ENCODE results near the gene FRMD3. TPM values are rescaled to one million over a fixed set of nuclear protein-coding genes. Genes with fewer than 3 reads are reported as not detected.

The FRMD3 gene
- total and polyA plus RNA-seq, 4 experiments from 2014 or later = 0.22 to 1.3 (median 1.1) TPM; not detected in 1

GRCh38 chr9:83264315-83264714 is 273.9 kb downstream of the FRMD3 start:
- Mint-ChIP-seq H3K36me3 (peaks cover 0 to 7% of the 10 kb centered on the region in 2 donors), H3K27ac (no peak overlapping the region), H3K9me3 (no peaks in the 10 kb centered on the region), H3K27me3 (peaks cover 0 to 3% of the 10 kb centered on the region in 2 donors), H3K4me1 (no peaks in the 10 kb centered on the region), H3K4me3 (no peak overlapping the region)
- no peak for DNase-seq
- H3K36me3 ChIP-seq (ENCODE audit: insufficient read depth, low read length) = no peaks in the 10 kb centered on the region
- no peaks in the 10 kb centered on the region for H3K4me1 ChIP-seq (ENCODE audit: insufficient read depth, low read length)
- intact Hi-C loops (cut with micrococcal nuclease) = no loop called here
- POLR2A ChIA-PET (ENCODE audit: partially characterized antibody) = no interaction called here
- H3K4me3 ChIP-seq (ENCODE audit: low read length in 2 of 2) = no peak overlapping the region
- no peaks in the 10 kb centered on the region for H3K27me3 ChIP-seq (ENCODE audit: insufficient read depth, low read length)
- CTCF ChIA-PET (ENCODE audit: partially characterized antibody) = no interaction called here
- H3K9me3 ChIP-seq (ENCODE audit: control insufficient read depth in 1 of 2, low read length in 2 of 2) = no peaks in the 10 kb centered on the region
- no peak overlapping the region for H3K27ac ChIP-seq (ENCODE audit: low read depth, low read length)

DNA sequence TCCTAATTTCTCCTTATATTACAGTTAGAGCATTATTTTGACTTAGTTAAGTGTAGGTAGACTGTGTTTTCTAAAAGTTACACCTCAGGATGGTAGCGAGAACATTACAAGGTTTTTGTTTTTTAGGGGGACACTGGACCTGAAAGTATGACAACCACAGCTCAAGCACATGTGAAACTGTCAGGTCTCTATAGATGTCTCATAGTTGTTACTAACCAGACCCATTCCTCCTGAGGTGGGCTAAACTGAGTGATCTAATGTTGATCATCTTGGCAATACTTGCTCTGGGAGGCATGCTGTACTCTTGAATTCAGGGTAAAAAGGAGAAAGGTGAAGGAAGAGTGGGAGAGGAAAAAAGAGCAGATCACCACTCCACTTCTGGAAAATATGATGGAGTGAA is 278.6 kb downstream of the FRMD3 start:
- peaks cover 0 to 3% of the 10 kb centered on the region in 2 donors for H3K27me3 Mint-ChIP-seq
- Histone ChIP-seq H3K9me3 (ENCODE audit: control insufficient read depth in 1 of 2, low read length in 2 of 2) (no peaks in the 10 kb centered on the region), H3K27me3 (ENCODE audit: insufficient read depth, low read length) (no peaks in the 10 kb centered on the region), H3K4me3 (ENCODE audit: low read length in 2 of 2) (no peak overlapping the region), H3K4me1 (ENCODE audit: insufficient read depth, low read length) (no peaks in the 10 kb centered on the region), H3K36me3 (ENCODE audit: insufficient read depth, low read length) (no peaks in the 10 kb centered on the region), H3K27ac (ENCODE audit: low read depth, low read length) (no peak overlapping the region)
- intact Hi-C loops (cut with micrococcal nuclease) = no loop called here
- H3K36me3 Mint-ChIP-seq = peaks cover 0 to 7% of the 10 kb centered on the region in 2 donors
- H3K4me3 Mint-ChIP-seq = no peak overlapping the region
- no peak overlapping the region for H3K27ac Mint-ChIP-seq
- no peak for DNase-seq
- peaks cover 0 to 6% (median under 1%) of the 10 kb centered on the region in 8 donors for H3K9me3 Mint-ChIP-seq
- POLR2A ChIA-PET (ENCODE audit: partially characterized antibody) = no interaction called here
- CTCF ChIA-PET (ENCODE audit: partially characterized antibody) = no interaction called here
- no peaks in the 10 kb centered on the region for H3K4me1 Mint-ChIP-seq

DNA sequence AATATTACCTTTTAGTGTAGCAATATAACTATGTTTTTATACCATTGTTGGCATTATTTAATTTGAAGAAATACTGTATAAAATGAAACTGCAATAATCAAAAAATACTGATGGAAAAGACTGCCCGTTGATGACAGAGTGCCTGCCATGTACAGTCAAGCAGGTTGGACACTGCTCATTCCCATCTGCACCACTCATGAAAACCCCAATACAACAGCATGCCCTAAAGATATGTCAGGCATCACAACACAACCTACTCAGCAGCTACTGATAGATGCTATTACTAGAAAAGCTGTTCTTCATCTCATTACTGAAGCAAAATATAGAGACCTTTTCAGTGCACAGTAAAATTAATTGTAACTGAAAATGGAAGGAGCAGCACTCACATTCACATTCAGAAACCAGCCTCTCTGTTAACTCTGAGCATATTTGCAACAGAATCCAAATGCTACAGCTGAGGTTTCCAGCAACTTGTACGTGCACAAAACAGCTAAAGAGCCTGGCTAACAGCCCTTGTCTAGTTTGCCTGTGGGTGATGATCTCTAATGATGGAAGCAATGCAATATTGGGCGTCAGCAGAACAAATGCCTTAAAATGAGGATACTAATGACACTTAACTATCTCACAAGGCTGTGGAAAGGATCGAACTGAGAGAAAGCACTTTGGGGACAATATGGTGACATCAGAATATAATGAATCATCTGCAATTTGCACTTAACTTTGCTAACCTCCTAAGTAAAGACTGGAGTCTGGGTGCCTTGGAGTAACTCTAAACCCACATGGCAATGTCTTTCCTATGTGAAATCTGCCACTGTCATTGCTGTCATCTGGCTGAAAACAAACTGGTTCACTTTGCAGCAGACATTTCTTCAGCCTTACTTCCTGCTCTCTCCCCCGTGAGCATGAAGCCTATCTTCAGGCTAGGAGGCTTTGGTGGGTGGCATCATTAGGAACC is 280.0 kb downstream of the FRMD3 start:
- no peak for DNase-seq
- H3K4me3 Mint-ChIP-seq = no peak overlapping the region
- H3K4me3 ChIP-seq (ENCODE audit: low read length in 2 of 2) = no peak overlapping the region
- H3K9me3 Mint-ChIP-seq = peaks cover under 1 to 10% (median 2%) of the 10 kb centered on the region in 8 donors
- no peaks in the 10 kb centered on the region for H3K9me3 ChIP-seq (ENCODE audit: control insufficient read depth in 1 of 2, low read length in 2 of 2)
- H3K27me3 Mint-ChIP-seq = no peaks in the 10 kb centered on the region
- no peaks in the 10 kb centered on the region for H3K4me1 Mint-ChIP-seq
- peaks cover 0 to 7% of the 10 kb centered on the region in 2 donors for H3K36me3 Mint-ChIP-seq
- H3K27me3 ChIP-seq (ENCODE audit: insufficient read depth, low read length) = no peaks in the 10 kb centered on the region
- H3K4me1 ChIP-seq (ENCODE audit: insufficient read depth, low read length) = no peaks in the 10 kb centered on the region
- POLR2A ChIA-PET (ENCODE audit: partially characterized antibody) = interaction anchor here (0.5 kb wide), 1 partner anchor 59 kb away, joined by 3 read pairs; no protein-coding TSS in a partner anchor
- H3K36me3 ChIP-seq (ENCODE audit: insufficient read depth, low read length) = no peaks in the 10 kb centered on the region
- CTCF ChIA-PET (ENCODE audit: partially characterized antibody) = no interaction called here
- intact Hi-C loops (cut with micrococcal nuclease) = no loop called here
- no peak overlapping the region for H3K27ac ChIP-seq (ENCODE audit: low read depth, low read length)
- no peak overlapping the region for H3K27ac Mint-ChIP-seq

- no peaks in the 10 kb centered on the region for H3K4me1 ChIP-seq (ENCODE audit: insufficient read depth, low read length)
- no peaks in the 10 kb centered on the region for H3K27me3 ChIP-seq (ENCODE audit: insufficient read depth, low read length)
- peaks cover 9 to 16% of the 10 kb centered on the region in 2 donors for H3K36me3 Mint-ChIP-seq
- H3K4me3 ChIP-seq (ENCODE audit: low read length in 2 of 2) = no peak overlapping the region
- no peak overlapping the region for H3K27ac ChIP-seq (ENCODE audit: low read depth, low read length)
- CTCF ChIA-PET (ENCODE audit: partially characterized antibody) = no interaction called here
- H3K9me3 ChIP-seq (ENCODE audit: control insufficient read depth in 1 of 2, low read length in 2 of 2) = no peaks in the 10 kb centered on the region
- H3K4me3 Mint-ChIP-seq = no peak overlapping the region
- H3K9me3 Mint-ChIP-seq = peaks cover 0 to 22% (median 18%) of the 10 kb centered on the region in 8 donors
- intact Hi-C loops (cut with micrococcal nuclease) = no loop called here
- POLR2A ChIA-PET (ENCODE audit: partially characterized antibody) = no interaction called here
- H3K4me1 Mint-ChIP-seq = no peaks in the 10 kb centered on the region
- no peak overlapping the region for H3K27ac Mint-ChIP-seq
- DNase-seq = no peak
- H3K27me3 Mint-ChIP-seq = peaks cover 0 to 2% of the 10 kb centered on the region in 2 donors
- no peaks in the 10 kb centered on the region for H3K36me3 ChIP-seq (ENCODE audit: insufficient read depth, low read length)
Measured at GRCh38 chr9:83247732-83248131, 290.5 kb downstream of the FRMD3 start.

GRCh38 chr9:83245979-83246659 is 292.1 kb downstream of the FRMD3 start:
- H3K4me1 ChIP-seq (ENCODE audit: insufficient read depth, low read length) = no peaks in the 10 kb centered on the region
- Mint-ChIP-seq H3K36me3 (peaks cover 2 to 8% of the 10 kb centered on the region in 2 donors), H3K4me3 (no peak overlapping the region), H3K27me3 (no peaks in the 10 kb centered on the region), H3K9me3 (peaks cover 0 to 12% (median 3%) of the 10 kb centered on the region in 8 donors), H3K4me1 (no peaks in the 10 kb centered on the region), H3K27ac (no peak overlapping the region)
- ChIA-PET CTCF (ENCODE audit: partially characterized antibody) (no interaction called here), POLR2A (ENCODE audit: partially characterized antibody) (no interaction called here)
- H3K36me3 ChIP-seq (ENCODE audit: insufficient read depth, low read length) = no peaks in the 10 kb centered on the region
- H3K27ac ChIP-seq (ENCODE audit: low read depth, low read length) = no peak overlapping the region
- H3K9me3 ChIP-seq (ENCODE audit: control insufficient read depth in 1 of 2, low read length in 2 of 2) = no peaks in the 10 kb centered on the region
- no peaks in the 10 kb centered on the region for H3K27me3 ChIP-seq (ENCODE audit: insufficient read depth, low read length)
- no peak for DNase-seq
- no peak overlapping the region for H3K4me3 ChIP-seq (ENCODE audit: low read length in 2 of 2)
- intact Hi-C loops (cut with micrococcal nuclease) = no loop called here

- H3K36me3 ChIP-seq (ENCODE audit: insufficient read depth, low read length) = no peaks in the 10 kb centered on the region
- no peaks in the 10 kb centered on the region for H3K27me3 ChIP-seq (ENCODE audit: insufficient read depth, low read length)
- ChIA-PET POLR2A (ENCODE audit: partially characterized antibody) (no interaction called here), CTCF (ENCODE audit: partially characterized antibody) (no interaction called here)
- no peaks in the 10 kb centered on the region for H3K4me1 ChIP-seq (ENCODE audit: insufficient read depth, low read length)
- no peak overlapping the region for H3K4me3 ChIP-seq (ENCODE audit: low read length in 2 of 2)
- Mint-ChIP-seq H3K4me3 (no peak overlapping the region), H3K27me3 (no peaks in the 10 kb centered on the region), H3K27ac (no peak overlapping the region), H3K4me1 (no peaks in the 10 kb centered on the region), H3K36me3 (peaks cover 0 to 2% of the 10 kb centered on the region in 2 donors), H3K9me3 (peaks cover 0 to 6% (median 0%) of the 10 kb centered on the region in 8 donors)
- no peak for DNase-seq
- intact Hi-C loops (cut with micrococcal nuclease) = no loop called here
- H3K27ac ChIP-seq (ENCODE audit: low read depth, low read length) = no peak overlapping the region
- H3K9me3 ChIP-seq (ENCODE audit: control insufficient read depth in 1 of 2, low read length in 2 of 2) = no peaks in the 10 kb centered on the region
Measured at GRCh38 chr9:83242066-83242465, 296.1 kb downstream of the FRMD3 start.

DNA sequence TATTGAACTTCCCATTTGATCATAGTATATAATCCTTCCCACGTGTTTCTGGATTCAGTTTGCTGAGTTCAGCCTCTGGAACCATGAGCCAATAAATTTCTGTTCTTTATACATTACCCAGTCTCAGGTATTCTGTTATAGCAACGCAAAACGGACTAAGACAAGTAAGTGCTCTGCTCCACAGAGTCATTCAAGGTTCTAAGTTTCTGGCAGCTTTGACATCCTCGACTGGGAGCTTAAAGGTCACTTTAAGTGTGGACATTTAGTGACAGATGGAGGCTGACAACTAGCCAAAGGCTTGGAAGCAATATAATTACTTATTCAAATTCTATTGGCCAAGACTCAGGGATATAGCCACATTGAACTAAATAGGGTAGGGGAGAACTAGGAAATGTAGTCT is 297.5 kb downstream of the FRMD3 start:
- Histone ChIP-seq H3K27ac (ENCODE audit: low read depth, low read length) (no peak overlapping the region), H3K9me3 (ENCODE audit: control insufficient read depth in 1 of 2, low read length in 2 of 2) (no peaks in the 10 kb centered on the region), H3K4me3 (ENCODE audit: low read length in 2 of 2) (no peak overlapping the region), H3K27me3 (ENCODE audit: insufficient read depth, low read length) (no peaks in the 10 kb centered on the region), H3K36me3 (ENCODE audit: insufficient read depth, low read length) (no peaks in the 10 kb centered on the region), H3K4me1 (ENCODE audit: insufficient read depth, low read length) (no peaks in the 10 kb centered on the region)
- no peak overlapping the region for H3K27ac Mint-ChIP-seq
- peaks cover 0 to 6% (median 0%) of the 10 kb centered on the region in 8 donors for H3K9me3 Mint-ChIP-seq
- H3K27me3 Mint-ChIP-seq = no peaks in the 10 kb centered on the region
- ChIA-PET CTCF (ENCODE audit: partially characterized antibody) (no interaction called here), POLR2A (ENCODE audit: partially characterized antibody) (no interaction called here)
- no peaks in the 10 kb centered on the region for H3K4me1 Mint-ChIP-seq
- intact Hi-C loops (cut with micrococcal nuclease) = no loop called here
- no peak for DNase-seq
- no peak overlapping the region for H3K4me3 Mint-ChIP-seq
- H3K36me3 Mint-ChIP-seq = peaks cover 0 to 2% of the 10 kb centered on the region in 2 donors

Data from CD4-positive, alpha-beta memory T cell (primary cell).